LNCaP clone FGC (cell line): Measurements from ENCODE around the gene MAP1LC3B2.

ENCODE experiments used
- DNase-seq: peaks from one replicate; pipeline ENCODE4 v3.0.0-alpha.2; 2011; ENCODE audit warnings: low read depth
- H3K4me3 ChIP-seq: 2 replicates; pipeline ENCODE4 v1.5.1; 2011; ENCODE audit warnings: mild to moderate bottlenecking, low read depth, low read length, control low read depth
- CTCF ChIP-seq: IDR thresholded peaks from 2 replicates; pipeline ENCODE4 v1.5.1; 2012; ENCODE audit warnings: mild to moderate bottlenecking; ENCODE audit not compliant: control insufficient read depth, insufficient read depth; ENCODE audit errors: extremely low read depth

MAP1LC3B2 gene

GRCh38 chr12:116541547-116542344, 17.4 kb upstream of the MAP1LC3B2 start:
- DNase-seq, result no peak
- no peak for TF ChIP-seq CTCF
- H3K4me3 ChIP-seq, result no peak overlapping the region

- H3K4me3 ChIP-seq, result no peak overlapping the region
- TF ChIP-seq CTCF, result no peak
- DNase-seq, result no peak
These were observed 16.7 kb upstream of the MAP1LC3B2 start for GRCh38 chr12:116542345-116542956.

- DNase-seq, result peak; percentile 31
- no peak overlapping the region for H3K4me3 ChIP-seq
- TF ChIP-seq CTCF, result no peak
These were observed 14.5 kb upstream of the MAP1LC3B2 start for GRCh38 chr12:116544656-116545055.

- no peak for DNase-seq
- no peak overlapping the region for H3K4me3 ChIP-seq
- no peak for TF ChIP-seq CTCF
These were observed 14.0 kb upstream of the MAP1LC3B2 start for GRCh38 chr12:116545144-116545543.

- DNase-seq, result no peak
- no peak overlapping the region for H3K4me3 ChIP-seq
- no peak for TF ChIP-seq CTCF
These were observed 13.2 kb upstream of the MAP1LC3B2 start for GRCh38 chr12:116545936-116546335.

GRCh38 chr12:116547955-116548501, 11.2 kb upstream of the MAP1LC3B2 start:
- no peak for DNase-seq

More at GRCh38 chr12:116547955-116548501, 11.2 kb upstream of the MAP1LC3B2 start:
- no peak for TF ChIP-seq CTCF
- H3K4me3 ChIP-seq, result no peak overlapping the region
